Lower leg skin (tissue), 3 donors: ENCODE data around the gene API5.

Source experiments
- POLR2A ChIP-seq, 2 donors: fragments of 450-650 bp; IDR thresholded peaks; one replicate each; pipeline ENCODE4 v1.6.1; 2016 to 2017; ENCODE audit warnings: antibody characterized with exemption in 2 of 2, mild to moderate bottlenecking in 1 of 2, moderate library complexity in 1 of 2
- TF ChIP-seq, protein P1 (sequence below), 3 donors: fragments of 450-650 bp; IDR thresholded peaks; one replicate each; pipeline ENCODE4 v1.5.1; 2016; ENCODE audit warnings: antibody characterized with exemption in 3 of 3, mild to moderate bottlenecking in 3 of 3, moderate library complexity in 2 of 3

DNA sequence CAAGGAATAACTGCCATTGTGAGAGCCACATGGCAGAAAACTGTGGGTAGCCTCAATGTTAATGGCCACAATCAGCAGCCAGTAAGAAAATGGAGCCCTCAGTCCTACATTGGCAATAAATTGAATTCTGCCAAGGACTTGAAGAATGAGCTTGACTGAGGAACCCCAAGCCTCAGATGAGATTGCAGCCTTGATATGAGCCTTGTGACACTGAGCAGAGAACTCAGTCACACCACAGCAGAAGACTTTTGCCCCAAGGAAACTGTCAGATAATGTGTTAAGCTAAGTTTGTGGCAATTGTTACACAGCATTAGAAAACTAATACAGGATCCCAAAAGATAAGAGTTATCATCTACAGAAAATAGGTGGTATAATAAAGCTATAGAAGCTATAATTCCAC lies 44.5 kb downstream of the API5 start:
- TF ChIP-seq, protein P1, sequence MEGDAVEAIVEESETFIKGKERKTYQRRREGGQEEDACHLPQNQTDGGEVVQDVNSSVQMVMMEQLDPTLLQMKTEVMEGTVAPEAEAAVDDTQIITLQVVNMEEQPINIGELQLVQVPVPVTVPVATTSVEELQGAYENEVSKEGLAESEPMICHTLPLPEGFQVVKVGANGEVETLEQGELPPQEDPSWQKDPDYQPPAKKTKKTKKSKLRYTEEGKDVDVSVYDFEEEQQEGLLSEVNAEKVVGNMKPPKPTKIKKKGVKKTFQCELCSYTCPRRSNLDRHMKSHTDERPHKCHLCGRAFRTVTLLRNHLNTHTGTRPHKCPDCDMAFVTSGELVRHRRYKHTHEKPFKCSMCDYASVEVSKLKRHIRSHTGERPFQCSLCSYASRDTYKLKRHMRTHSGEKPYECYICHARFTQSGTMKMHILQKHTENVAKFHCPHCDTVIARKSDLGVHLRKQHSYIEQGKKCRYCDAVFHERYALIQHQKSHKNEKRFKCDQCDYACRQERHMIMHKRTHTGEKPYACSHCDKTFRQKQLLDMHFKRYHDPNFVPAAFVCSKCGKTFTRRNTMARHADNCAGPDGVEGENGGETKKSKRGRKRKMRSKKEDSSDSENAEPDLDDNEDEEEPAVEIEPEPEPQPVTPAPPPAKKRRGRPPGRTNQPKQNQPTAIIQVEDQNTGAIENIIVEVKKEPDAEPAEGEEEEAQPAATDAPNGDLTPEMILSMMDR (IDR thresholded peaks at IDR 0.05), result no peak
- no peak for TF ChIP-seq POLR2A (IDR thresholded peaks at IDR 0.05)
